Dermis microvascular lymphatic vessel endothelial cell (primary cell): ENCODE measurements around the gene HOXA13. TPM values are rescaled to one million over a fixed set of nuclear protein-coding genes. Genes with fewer than 3 reads are reported as not detected.
A peak's percentile ranks its signal among the peaks of the same experiment; 100 is the strongest.

Experiments used
- DNase-seq, 2 donors: peaks; one replicate each; pipeline versions ENCODE4 v3.0.0 to v3.0.0-alpha.2; 2010; ENCODE audit warnings: low read depth in 2 of 2
- total RNA-seq: library from RNA; depleted of rRNA; stranded (reverse); fragments of >200 nt; gene quantifications from 2 replicates; pipeline ENCODE4 v1.2.1, GENCODE V29; 2014

Gene HOXA13
- total RNA-seq, 1 donor from 2014 or later: not detected

DNA sequence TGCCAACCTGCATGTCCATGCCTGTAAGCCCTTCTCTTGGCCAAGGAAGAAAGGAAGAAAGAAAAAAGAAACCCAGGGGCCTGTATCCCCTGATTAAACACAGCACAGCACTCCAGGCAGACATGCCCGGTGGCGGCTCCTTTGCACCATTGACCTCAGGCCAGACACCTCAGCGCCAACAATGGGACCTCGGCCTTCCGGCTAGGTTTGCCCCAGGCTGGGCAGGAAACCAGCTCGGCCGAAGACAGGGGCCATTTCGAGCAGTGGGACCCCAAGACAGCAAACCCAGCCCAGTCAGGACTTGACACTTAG is 28.6 kb downstream of the HOXA13 start:
- DNase-seq: peak in 1 of 2 donors; percentile 28

DNA sequence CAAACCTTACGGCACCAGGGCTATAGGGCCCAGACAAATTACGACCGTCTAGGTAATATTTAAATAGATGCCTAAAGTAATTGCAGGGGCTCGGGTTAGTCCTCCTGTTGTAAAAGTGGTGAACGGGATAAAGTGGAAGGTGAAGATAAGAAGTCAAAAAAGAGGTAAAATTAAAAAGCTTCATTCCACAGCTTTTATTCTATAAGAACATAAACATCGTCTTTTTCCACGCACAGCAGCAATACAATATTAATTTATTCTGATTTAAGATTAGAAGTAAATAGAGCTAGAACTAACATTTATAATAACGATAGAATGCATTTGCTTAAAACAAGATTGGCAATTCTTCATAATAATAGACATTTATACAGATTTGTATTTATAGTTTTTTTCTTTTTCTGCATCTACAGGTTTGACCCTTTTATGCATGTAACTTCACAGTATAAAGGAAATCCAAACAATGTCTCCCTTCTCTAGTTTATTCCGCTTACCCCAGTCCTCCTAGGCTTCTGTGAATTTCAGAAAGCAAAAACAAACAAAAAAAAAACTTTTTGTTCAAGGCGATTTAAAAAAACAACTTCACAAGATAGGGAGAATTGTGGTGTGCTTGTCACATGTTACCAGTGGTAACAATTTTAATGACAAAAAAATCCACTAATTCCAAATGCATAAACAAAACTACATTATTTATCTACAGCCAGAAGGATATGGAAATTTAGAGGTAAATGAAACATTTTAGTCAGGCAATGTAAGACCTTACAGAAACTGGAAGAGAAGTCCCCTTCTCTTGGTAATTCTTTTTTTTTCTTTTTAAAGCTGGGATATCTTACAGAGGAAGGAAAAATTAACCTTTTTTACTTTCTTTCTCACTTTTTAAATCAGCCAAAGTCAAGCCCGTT is 29.2 kb downstream of the HOXA13 start:
- DNase-seq: no peak

DNA sequence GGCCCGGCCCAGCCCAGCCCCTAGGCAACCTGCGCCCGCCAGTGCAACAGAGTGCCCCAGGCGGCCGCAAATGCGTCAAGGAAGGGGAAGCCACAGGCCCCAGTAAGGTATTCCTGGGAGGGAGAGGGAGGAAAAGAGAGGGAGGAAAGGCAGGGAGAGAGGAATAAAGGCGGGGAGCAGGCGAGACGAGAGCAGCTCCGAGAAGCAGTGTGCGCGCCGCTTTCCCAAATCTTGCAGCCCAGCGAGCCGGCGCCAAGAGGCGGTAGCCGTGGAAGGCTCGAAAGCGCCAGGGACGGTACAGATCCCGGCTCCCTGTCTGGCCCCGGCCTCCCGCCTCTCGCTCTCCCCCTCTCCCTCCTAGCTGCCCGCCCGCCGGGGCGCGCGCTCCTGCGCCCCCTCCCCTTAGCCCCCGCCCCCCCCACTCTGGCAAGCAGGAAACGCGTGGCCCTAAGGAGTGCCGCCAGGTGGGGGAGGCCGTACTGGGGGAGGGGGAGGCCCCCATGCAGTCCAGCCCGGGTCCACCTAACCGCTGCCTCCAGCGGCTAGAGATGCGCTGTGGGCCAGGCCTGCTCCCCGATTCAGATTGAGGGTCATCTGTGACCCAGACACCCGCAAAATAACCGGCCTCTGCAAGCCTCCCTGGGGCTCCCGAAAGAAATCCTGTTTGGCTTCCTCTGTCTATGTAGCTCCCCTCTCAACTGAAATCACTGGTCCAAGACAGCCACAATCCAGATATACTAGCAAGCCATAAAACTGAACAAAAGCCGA is 30.0 kb downstream of the HOXA13 start:
- DNase-seq: peak in 1 of 2 donors; percentile 15

DNA sequence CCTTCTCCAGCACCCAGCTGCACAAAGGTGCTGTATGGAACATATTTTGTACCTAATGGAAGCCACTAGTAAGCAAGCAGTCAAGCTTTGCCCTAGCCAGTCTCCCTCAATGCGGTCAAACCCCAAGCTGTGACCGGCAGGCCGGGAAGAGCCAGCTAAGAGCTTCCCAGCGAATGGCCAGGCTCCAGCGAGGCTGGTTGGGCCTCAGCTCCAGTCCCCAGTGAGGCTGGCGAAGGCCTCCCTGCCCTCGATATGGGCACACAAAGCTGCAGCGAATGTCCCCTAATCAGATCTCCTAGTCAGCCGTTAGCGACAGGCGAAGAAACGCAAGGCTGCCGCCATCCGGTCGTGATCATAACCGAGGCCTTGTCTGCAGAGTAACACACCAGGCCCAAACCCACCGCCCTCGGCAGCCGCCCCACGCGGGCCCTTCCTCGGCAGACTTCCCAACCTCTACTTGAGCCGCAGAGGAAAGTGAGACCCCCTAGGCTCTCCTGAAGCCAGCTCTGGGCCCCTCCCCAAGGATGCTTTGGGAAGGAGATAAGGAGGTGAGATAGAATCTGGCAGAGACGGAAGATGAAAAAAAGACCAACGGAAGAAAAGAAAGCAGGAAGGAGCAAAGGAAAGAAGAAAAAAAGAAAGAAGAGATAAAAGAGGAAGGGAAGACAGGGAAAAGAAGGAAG is 31.5 kb downstream of the HOXA13 start:
- no peak for DNase-seq

DNA sequence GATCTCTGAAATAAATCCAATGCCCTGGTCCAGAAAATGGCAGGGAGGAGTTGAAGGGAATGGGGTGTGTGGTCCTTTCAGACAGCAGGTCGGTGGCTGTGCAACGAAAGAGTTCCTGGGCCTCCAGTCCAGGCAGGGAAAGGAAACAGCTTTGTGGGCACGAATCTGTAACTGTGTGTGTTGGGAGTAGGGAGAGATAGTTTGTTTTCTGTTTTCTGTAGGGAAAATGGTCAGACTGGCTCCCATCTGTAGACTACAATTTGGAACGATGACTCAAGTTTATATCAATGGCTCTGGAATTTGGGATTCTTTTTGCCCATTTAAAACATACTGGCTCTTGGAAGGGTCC is 32.0 kb downstream of the HOXA13 start:
- DNase-seq: no peak

DNA sequence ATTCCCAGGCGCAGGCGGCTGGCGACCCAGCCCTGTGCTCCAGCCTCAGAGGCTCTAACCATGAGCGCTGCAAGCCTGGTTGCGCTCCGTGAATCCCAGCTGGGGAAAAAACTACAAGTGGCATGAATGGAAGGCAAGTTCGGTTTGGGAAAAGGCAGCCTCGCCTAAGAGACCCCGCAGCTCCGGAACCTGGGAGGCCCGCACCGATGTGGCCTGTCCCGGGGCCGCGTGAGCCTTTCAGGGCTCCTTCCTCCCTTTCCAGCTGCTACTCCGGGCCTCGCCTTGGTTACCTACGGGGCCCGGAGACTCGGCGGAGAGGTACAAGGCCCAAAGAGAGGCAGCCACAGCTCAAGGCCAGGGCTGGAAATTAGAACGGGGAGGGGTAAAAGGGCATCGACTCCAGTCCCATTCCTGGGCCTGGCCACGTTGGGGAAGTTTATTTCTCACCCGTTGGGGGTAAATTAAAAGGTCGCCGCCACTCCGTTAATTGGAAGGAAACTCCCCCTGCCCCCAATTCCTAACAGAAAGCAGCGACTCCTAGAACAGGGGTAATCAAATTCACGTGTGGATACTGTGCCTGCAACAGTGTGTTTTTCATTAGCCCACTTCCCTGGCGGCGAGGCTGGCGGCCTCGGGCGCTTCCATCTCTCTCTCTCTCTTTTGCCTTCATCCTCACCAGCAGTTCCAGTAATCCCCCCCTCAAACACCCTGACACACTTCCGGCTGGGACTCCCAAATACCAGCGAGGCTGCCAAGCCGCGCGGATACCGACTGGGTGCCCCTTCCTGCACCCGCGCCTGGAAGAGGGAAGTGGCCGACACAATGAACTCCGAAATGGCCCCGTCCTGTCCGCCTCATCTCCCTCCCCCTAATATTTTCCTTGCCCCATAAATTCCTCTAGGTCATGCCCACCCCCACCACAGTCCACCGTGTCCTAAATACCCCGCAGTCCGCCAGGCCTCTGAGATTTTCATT is 33.1 kb downstream of the HOXA13 start:
- no peak for DNase-seq

DNA sequence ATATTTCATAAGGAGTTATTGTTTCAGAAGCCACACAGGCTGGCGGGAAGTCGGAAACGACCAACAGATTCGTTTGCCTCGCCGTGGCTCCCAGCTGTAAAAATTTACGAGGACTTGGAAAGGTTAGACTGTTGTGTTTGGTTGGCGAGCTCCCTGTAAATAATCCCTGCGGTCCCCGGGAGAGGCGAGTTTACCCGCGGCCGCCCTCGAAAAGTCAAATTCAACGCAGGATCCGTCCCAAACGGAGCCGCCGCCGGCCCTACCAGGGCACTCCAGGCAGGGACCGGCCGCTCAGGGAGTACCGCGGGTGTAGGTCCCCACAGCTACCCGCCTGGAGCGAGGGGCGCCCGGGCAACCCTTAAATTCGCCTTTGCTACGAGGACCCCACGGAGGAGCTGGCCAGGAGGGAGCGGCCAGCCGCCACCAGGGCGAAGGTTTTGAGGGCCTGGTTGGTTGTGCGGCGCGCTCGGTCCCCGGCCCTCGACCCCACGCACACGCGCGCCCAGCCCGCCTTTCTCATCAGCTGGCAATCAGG is 33.8 kb downstream of the HOXA13 start:
- no peak for DNase-seq

DNA sequence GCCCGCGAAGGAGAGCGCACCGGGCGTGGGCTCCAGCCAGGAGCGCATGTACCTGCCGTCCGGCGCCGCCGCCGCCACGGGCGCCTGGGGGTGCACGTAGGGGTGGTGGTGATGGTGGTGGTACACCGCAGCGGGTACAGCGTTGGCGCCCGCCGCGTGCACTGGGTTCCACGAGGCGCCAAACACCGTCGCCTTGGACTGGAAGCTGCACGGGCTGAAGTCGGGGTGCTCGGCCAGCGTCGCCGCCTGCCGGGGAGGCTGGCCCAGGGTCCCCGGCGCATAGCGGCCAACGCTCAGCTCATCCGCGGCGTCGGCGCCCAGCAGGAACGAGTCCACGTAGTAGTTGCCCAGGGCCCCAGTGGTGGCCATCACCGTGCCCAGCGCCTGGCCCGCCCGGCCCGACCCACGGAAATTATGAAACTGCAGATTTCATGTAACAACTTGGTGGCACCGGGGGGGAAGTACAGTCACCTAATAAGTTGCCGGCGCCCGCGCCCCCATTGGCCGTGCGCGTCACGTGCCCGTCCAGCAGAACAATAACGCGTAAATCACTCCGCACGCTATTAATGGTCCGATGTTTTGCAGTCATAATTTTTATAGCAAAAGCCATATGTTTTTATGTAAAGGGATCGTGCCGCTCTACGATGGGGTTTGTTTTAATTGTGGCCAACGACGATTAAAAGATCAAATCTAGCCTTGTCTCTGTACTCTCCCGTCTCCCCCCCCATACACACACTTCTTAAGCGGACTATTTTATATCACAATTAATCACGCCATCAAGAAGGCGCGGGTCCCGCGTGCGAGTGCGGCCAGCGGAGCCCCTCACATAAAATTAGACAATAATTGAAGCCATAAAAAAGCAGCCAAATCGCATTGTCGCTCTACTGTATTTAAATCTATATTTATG is 34.5 kb downstream of the HOXA13 start, which contains the start of gene HOXA9:
TSS of gene HOXA9 (minus strand) at position 449 of the 907 bp plus-strand sequence. CDS start at position 369, 80 bp downstream.
- DNase-seq: peak; percentile 92 to 99

DNA sequence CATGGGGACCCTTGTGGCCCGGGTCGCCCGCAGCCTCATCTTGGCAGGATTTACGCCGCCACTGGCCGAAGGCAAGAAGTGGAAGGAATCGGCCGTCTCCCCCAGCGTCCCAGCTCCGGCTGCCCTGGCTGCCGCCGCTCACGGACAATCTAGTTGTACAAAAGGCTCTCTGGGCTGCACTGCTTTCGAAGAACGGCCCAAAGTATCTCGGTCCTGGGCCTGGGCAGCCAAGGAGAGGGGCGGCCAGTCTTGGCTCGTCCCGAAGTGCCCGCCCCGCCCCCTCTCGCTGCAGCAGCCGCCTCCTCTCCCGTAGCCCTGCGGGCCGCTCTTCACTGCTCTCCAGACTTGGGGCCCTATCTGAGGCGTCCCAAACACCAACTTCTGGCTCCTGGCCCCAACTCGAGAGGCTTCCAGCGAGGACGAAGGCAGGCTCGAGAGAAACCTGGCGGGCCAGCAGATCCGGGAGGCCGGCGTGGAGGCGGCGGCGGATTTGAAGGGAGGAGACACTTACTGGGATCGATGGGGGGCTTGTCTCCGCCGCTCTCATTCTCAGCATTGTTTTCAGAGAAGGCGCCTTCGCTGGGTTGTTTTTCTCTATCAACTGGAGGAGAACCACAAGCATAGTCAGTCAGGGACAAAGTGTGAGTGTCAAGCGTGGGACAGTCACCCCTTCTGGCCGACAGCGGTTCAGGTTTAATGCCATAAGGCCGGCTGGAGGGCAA is 35.4 kb downstream of the HOXA13 start:
- DNase-seq: peak in 1 of 2 donors; percentile 52

DNA sequence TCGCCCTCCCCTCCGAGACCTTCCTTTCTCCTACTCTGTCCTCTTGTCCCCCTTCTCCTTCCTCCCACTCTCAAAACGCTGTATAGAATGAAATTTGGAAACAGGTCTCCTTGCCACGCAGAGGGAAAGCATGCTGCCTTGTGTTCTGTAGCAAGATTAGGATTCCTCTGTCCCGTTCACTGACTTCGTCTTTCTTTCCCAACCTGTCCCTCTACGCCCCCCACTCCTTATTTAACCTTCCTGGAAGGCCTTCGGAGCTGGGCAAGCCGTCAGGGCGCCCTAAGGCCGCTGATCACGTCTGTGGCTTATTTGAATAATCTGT is 35.9 kb downstream of the HOXA13 start:
- DNase-seq: no peak

DNA sequence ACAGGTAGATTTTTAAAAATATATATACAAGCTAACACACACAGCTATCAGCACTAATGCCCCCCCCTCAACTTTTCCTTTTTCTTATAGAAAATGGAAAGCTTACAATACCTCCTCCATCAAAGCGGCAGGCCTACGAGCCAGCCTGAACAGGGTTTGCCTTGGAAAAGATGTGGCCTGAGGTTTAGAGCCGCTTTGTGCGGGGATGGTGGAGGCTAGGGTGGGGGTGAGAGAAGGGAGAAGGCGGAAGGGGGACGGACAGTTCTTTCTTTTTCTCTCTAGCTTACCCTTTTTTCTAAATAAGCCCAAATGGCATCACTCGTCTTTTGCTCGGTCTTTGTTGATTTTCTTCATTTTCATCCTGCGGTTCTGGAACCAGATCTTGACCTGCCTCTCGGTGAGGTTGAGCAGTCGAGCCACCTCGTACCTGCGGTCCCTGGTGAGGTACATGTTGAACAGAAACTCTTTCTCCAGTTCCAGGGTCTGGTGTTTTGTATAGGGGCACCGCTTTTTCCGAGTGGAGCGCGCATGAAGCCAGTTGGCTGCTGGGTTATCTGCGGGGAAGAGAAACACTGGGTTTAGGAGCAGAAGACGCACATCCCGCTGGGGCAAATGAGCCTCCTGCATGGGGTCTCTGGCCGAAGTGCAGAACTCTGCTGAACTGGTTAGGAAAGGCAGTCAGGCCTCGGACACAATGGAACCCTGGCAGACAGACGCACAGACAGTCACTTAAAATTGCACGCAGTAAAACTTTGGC is 36.4 kb downstream of the HOXA13 start:
- no peak for DNase-seq

DNA sequence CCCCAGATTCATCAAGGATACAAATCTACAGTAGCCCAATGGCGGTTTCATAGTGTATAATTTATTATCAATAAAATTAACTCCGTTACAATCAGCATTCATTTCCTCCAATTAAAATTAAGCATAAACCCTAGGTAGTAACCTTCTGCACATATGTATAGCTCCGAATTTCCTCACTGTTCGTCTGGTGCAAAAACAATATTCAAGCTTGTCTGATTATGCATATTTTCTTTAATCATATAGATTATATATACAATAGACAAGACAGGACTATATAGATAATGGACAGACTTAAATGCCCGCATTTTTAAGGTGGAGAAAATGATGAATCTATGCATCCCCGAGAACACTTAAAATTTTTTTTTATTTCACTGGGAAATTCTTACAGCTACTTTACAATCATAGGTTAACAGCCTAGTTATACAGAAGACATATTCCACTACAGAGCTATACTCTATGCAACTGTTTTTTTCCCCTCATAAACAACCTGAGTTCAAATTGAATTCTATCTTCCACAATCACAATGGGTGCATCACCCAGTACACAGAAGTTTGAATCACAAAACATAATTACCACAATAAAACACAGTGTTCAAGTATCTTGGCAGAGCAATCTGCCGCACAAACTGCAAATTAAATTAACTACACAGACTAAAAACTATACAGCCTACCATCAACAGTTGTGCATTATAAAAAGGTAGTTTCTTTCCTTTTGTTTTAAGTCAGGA is 37.2 kb downstream of the HOXA13 start:
- DNase-seq: no peak

DNA sequence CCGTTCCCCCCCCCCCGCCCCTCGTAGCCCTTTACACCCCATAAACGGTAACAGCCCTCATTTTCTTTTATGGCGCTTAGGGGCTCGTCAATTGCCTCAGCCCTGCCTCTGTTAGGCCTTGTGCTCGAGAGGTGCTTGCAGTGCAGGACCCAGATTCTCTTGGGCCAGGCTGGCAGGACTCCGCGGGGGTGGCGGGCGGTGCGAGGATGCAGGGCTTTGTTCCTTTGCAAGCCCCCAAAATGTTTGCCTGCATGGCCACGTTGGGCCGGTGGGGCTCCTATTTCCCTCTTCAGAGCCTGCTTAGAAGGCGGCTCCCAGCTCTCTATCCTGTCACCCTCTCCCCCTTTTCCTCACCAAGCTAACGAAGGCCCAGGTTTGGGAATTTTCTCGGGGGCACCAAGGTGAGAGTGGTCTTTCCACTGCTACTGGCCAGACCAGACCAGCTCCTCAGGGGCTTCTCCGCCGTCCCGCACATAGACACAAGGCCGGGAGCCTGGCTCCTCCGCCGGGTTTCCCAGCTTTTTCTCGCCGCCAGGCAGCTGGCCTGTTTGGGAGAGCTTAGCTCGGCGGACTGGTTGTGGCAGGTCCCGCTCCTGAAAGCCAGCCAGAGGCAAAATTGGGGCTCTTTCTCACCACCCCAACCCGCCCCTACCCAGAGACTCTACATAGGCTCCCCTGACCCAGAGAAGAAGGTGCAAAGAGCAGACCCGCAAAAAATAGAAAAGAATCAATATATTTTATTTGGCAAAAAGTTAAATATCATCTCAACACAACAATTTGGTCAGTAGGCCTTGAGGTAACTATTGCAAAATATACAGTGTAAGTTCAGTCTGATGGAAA is 38.0 kb downstream of the HOXA13 start:
- DNase-seq: no peak

DNA sequence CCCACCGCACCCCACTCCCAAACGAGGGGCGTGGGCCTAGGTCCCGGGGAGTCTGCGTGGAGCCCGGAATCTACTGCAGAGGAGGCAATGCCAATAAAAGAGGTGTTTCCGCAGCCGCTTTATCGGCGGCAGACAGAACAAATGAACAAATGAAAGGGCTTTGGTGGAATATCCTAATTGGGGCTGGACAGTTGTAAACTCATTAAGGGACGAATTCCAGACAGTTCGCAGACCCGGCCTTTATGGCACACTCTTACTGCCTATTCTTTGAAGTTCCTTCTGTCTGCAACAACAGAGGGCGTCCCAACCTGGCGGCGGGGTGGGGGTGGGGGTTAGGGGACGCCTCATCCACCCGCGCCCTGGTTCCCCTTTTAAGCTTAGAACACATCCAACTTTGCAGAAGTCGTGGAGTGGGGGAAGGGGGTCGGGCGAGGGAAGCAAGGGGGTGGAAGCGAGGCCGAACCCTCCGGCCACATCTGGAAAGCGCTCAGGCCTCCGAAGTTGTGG is 38.6 kb downstream of the HOXA13 start:
- no peak for DNase-seq

DNA sequence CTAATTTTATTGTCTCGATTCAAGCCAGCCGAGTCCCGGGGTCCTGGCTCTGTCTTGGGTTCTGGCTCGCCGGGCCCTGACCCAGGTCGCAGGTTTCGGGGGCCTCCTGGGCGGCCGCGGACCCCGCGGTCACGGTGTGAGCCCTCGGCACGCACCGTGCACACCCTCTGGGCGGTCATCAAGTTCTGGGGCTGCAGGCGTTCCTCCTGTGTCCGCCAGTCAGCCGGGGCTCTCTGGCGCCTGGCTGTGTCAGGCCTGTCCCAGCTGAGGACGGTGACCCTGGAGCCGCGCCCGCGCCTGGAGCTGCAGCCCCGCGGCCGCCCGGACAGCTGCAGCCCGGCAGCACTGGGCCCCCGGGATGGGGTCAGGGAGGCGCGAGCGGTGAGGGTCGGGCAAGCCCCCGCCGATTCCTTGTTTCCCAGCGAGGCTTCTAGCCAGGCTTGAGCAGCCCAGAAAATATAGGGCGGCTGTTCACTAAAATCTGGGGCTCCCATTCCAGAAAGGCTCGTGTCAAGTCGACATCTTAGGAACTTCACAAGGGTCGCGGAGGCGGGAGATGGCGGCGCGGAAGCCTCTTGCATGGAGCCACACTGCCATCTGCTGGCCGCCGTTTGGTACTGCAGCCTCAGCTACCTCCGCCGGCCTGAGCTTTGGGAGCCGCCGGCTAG is 39.2 kb downstream of the HOXA13 start:
- peak in 1 of 2 donors; percentile 84 for DNase-seq

DNA sequence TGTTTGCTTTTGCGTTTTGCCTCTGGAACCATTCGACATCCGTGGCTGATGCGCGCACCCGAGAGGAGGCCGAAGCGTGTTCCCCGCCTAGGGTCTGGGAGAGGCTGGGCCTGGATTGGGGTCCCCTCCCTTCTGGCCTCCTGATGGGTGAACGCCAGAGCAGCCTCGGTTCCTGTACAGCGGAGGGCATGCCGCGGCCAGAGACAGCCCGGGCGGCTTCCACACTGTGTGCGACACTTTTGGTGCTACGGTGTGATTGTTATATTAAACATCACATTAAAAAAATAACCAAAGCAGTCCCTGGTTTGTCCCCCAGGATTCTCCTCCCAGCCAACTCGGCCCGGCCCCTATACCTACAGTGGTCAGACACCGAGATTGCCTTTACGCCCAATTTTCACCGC is 39.7 kb downstream of the HOXA13 start:
- no peak for DNase-seq
